Coronary artery (tissue), 2 donors: ENCODE results near the gene VAV2.
"Not testable (repeated sequence)": the region's sequence is repeated elsewhere in the genome, so short reads cannot be mapped to it uniquely, and the experiment has no call there.

Experiments
- DNase-seq: peaks from one replicate; pipeline ENCODE4 v3.0.0-alpha.2; 2017; ENCODE audit warnings: low spot score
- H3K27ac ChIP-seq, 2 donors: fragments of 200-600 bp; sonication (generic); one replicate each; pipeline ENCODE4 v1.5.1; 2016 to 2019
- H3K4me3 ChIP-seq: fragments of 200-600 bp; sonication (generic); 2 replicates; pipeline ENCODE4 v1.5.1; 2016; ENCODE audit warnings: mild to moderate bottlenecking, moderate library complexity
- CTCF ChIP-seq: fragments of 200-600 bp; sonication (generic); IDR thresholded peaks from one replicate; pipeline ENCODE4 v1.5.1; 2019; ENCODE audit warnings: antibody characterized with exemption

VAV2 gene

GRCh38 chr9:133906932-133907910 is 84.9 kb downstream of the VAV2 start:
- DNase-seq, result no peak
- Histone ChIP-seq H3K27ac (no peak overlapping the region), H3K4me3 (no peak overlapping the region)
- no peak for TF ChIP-seq CTCF

- DNase-seq, result no peak
- TF ChIP-seq CTCF, result no peak
- no peak overlapping the region for H3K4me3 ChIP-seq
- no peak overlapping the region for H3K27ac ChIP-seq
Measured at GRCh38 chr9:133906218-133906617, 85.9 kb downstream of the VAV2 start.

GRCh38 chr9:133905493-133905892 is 86.6 kb downstream of the VAV2 start:
- no peak for TF ChIP-seq CTCF
- no peak overlapping the region for H3K27ac ChIP-seq
- no peak for DNase-seq
- H3K4me3 ChIP-seq, result no peak overlapping the region

- Histone ChIP-seq H3K4me3 (no peak overlapping the region), H3K27ac (no peak overlapping the region)
- no peak for DNase-seq
- no peak for TF ChIP-seq CTCF
Measured at GRCh38 chr9:133904346-133905090, 87.6 kb downstream of the VAV2 start.

- no peak overlapping the region for H3K27ac ChIP-seq
- no peak overlapping the region for H3K4me3 ChIP-seq
- DNase-seq, result no peak
- TF ChIP-seq CTCF, result no peak
Measured at GRCh38 chr9:133901184-133901835, 90.8 kb downstream of the VAV2 start.

GRCh38 chr9:133897675-133898074 is 94.4 kb downstream of the VAV2 start:
- no peak for TF ChIP-seq CTCF
- H3K27ac ChIP-seq, result no peak overlapping the region
- no peak overlapping the region for H3K4me3 ChIP-seq
- no peak for DNase-seq

- H3K27ac ChIP-seq, DNase-seq, H3K4me3 ChIP-seq: not testable (repeated sequence)
Measured at GRCh38 chr9:133896007-133896406, 96.1 kb downstream of the VAV2 start.
